ENCODE data around the gene CTIF. TPM values are rescaled to one million over a fixed set of nuclear protein-coding genes. Genes with fewer than 3 reads are reported as not detected.

Gene CTIF
- total RNA-seq, 4 donors from 2014 or later: 14.1 to 78.2 (median 18.4) TPM

DNA sequence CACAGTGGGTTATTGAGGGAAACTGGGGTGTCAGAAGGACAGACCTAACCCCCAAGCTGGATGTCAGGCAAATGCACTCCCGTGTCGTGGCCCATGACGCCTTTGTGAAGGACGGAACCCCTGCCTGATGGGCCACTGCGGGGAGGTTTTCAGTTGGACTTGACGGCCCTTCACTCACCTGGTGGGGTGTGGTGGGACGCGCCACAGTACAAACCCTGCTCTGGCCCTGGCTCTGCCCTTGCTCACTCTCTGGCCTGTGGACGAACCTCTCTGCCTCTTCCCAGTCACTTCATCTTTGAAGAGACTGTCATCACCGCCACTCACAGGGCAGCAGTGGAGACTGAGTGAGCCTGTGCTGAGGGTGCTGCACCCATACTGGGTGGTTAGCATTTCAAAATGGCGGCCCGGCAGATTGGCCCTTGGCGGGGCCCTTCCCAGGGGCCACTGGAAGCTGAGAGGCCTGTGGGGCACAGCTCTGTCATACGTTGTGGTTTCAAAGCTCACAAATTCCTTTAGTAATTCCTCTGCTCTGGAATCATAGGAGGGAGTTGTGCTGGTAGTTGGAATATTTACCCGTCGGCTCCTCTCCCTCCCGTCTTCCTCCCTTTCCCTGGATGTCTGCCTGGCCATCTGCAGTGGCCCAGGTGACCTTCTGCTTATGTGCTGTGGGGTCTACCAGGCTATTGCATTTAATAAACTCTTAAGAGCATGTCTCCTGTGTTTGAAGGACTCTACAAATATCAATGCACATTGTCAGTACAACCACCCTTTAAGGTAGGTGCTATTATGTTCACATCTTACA, 200.6 kb downstream of the CTIF start:
- H3K9me3 ChIP-seq: no peaks in the 10 kb centered on the region
- WGBS, 2 donors (ENCODE audit: low coverage in 1 of 2): 81% methylated on average over 17 of the region's 17 CpGs; no CpG with 5 or more reads in 1 of the 2 donors
- in situ Hi-C loops (cut with MboI; ENCODE audit: low pct_ligation_motif_present in 1 of 4, low pct_unique_long_range_greater_than_20kb in 1 of 4, low sequenced_read_pairs in 3 of 4): no loop called here
- H3K27ac ChIP-seq: no peak overlapping the region
- H3K27me3 ChIP-seq: no peaks in the 10 kb centered on the region
- intact Hi-C loops (cut with DNase I; ENCODE audit: low total_unique reads): no loop called here
- H3K36me3 ChIP-seq: no peaks in the 10 kb centered on the region
- H3K4me1 ChIP-seq: peaks cover 0 to 7% (median 4%) of the 10 kb centered on the region in 4 donors
- H3K4me3 ChIP-seq: no peak overlapping the region
- no peak for TF ChIP-seq POLR2A (IDR thresholded peaks at IDR 0.05)
- TF ChIP-seq POLR2AphosphoS5 (IDR thresholded peaks at IDR 0.05): no peak
- no peak for TF ChIP-seq EP300 (IDR thresholded peaks at IDR 0.05; ENCODE audit: low read depth)
- TF ChIP-seq, protein P1, sequence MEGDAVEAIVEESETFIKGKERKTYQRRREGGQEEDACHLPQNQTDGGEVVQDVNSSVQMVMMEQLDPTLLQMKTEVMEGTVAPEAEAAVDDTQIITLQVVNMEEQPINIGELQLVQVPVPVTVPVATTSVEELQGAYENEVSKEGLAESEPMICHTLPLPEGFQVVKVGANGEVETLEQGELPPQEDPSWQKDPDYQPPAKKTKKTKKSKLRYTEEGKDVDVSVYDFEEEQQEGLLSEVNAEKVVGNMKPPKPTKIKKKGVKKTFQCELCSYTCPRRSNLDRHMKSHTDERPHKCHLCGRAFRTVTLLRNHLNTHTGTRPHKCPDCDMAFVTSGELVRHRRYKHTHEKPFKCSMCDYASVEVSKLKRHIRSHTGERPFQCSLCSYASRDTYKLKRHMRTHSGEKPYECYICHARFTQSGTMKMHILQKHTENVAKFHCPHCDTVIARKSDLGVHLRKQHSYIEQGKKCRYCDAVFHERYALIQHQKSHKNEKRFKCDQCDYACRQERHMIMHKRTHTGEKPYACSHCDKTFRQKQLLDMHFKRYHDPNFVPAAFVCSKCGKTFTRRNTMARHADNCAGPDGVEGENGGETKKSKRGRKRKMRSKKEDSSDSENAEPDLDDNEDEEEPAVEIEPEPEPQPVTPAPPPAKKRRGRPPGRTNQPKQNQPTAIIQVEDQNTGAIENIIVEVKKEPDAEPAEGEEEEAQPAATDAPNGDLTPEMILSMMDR (IDR thresholded peaks at IDR 0.05): no peak
- no peak for DNase-seq

DNA sequence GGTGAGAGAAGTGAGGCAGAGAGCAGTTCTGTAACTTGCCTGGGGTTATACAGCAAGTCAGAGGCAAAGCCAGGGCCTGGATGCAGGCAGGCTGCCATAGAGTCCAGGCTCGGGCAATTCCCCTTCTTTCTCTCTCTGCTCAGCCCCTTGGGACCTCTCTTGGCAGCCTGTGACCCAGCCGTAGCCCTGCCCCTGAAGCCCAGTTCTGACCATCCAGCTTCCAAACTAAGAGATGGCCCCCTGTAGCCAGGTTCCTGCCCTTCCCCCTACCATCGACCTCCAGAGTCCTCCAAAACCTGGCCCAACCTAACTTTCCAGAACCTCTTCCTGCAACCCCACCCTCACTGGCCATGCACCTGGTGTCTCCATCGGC, 201.2 kb downstream of the CTIF start:
- in situ Hi-C loops (cut with MboI; ENCODE audit: low pct_ligation_motif_present in 1 of 4, low pct_unique_long_range_greater_than_20kb in 1 of 4, low sequenced_read_pairs in 3 of 4) (no loop called here), intact Hi-C loops (cut with DNase I; ENCODE audit: low total_unique reads) (no loop called here)
- H3K27ac ChIP-seq: no peak overlapping the region
- H3K4me1 ChIP-seq: peaks cover 0 to 7% (median 4%) of the 10 kb centered on the region in 4 donors
- TF ChIP-seq POLR2AphosphoS5 (IDR thresholded peaks at IDR 0.05) (no peak), POLR2A (IDR thresholded peaks at IDR 0.05) (no peak), EP300 (IDR thresholded peaks at IDR 0.05; ENCODE audit: low read depth) (no peak)
- TF ChIP-seq, protein P1 (IDR thresholded peaks at IDR 0.05): no peak
- no peaks in the 10 kb centered on the region for H3K36me3 ChIP-seq
- no peak for DNase-seq
- WGBS, 2 donors (ENCODE audit: low coverage in 1 of 2): 73% methylated on average over 4 of the region's 4 CpGs; no CpG with 5 or more reads in 1 of the 2 donors
- H3K4me3 ChIP-seq: no peak overlapping the region
- H3K27me3 ChIP-seq: no peaks in the 10 kb centered on the region
- no peaks in the 10 kb centered on the region for H3K9me3 ChIP-seq

DNA sequence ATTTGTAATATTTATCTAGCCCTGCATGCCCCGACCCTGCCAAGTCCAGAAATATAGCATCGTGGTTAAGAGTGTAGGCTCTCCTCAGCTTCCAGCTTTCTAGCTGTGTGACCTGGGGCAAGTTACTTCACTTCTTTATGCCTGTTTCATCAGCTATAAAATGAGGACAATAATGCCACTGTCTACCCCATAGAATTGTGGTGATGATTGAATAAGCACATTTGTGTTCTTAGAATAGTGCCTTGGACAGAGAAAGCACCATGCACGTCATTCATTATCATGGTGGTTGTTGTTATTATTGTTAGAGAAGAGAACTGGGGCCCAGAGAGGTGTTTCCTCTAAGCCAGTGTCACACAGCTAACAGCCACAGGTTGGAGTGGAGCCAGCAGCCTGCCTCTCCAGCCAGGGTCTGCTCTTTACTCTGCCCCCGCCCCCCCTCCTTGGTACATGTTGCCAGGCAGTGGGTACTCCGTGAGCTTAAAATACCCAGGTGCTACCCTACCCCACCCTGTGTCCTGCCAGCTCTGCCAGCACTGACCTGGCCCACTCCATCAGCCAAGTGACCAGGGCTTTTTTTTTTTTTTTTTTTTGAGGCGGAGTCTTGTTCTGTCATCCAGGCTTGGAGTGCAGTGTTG, 202.1 kb downstream of the CTIF start:
- TF ChIP-seq EP300 (IDR thresholded peaks at IDR 0.05; ENCODE audit: low read depth) (no peak), POLR2AphosphoS5 (IDR thresholded peaks at IDR 0.05) (no peak), POLR2A (IDR thresholded peaks at IDR 0.05) (no peak)
- TF ChIP-seq, protein P1 (IDR thresholded peaks at IDR 0.05): no peak
- 91 to 93% methylated on average over 3 to 5 of the region's 6 CpGs for WGBS, 2 donors (ENCODE audit: low coverage in 1 of 2)
- H3K4me1 ChIP-seq: peaks cover 0 to 7% (median 4%) of the 10 kb centered on the region in 4 donors
- intact Hi-C loops (cut with DNase I; ENCODE audit: low total_unique reads) (no loop called here), in situ Hi-C loops (cut with MboI; ENCODE audit: low pct_ligation_motif_present in 1 of 4, low pct_unique_long_range_greater_than_20kb in 1 of 4, low sequenced_read_pairs in 3 of 4) (no loop called here)
- no peaks in the 10 kb centered on the region for H3K27me3 ChIP-seq
- no peaks in the 10 kb centered on the region for H3K9me3 ChIP-seq
- no peaks in the 10 kb centered on the region for H3K36me3 ChIP-seq
- DNase-seq: no peak
- H3K4me3 ChIP-seq: no peak overlapping the region
- H3K27ac ChIP-seq: no peak overlapping the region

DNA sequence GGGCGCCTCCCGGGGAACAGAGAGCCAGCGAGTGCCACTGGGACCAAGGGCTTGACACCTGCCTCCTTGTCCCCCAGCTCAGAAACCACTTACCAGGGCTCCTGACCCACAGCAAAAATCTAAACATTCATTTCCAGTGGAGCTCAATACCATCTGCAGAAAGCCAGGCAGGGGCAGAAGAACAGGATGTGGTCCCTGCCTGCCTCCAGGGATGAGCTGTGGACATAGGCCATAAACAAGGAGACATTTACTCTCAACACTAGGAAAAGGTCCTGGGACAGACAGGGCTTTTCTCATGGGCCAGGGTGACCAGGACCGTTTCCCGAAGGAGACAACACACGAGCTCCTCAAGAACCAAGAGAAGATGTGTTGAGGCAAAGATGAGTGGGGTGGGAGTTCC, 203.0 kb downstream of the CTIF start:
- DNase-seq: no peak
- Histone ChIP-seq H3K27ac (no peak overlapping the region), H3K4me3 (no peak overlapping the region), H3K9me3 (no peaks in the 10 kb centered on the region), H3K36me3 (no peaks in the 10 kb centered on the region), H3K4me1 (peaks cover 0 to 7% (median 4%) of the 10 kb centered on the region in 4 donors), H3K27me3 (no peaks in the 10 kb centered on the region)
- in situ Hi-C loops (cut with MboI; ENCODE audit: low pct_ligation_motif_present in 1 of 4, low pct_unique_long_range_greater_than_20kb in 1 of 4, low sequenced_read_pairs in 3 of 4) (no loop called here), intact Hi-C loops (cut with DNase I; ENCODE audit: low total_unique reads) (no loop called here)
- TF ChIP-seq EP300 (IDR thresholded peaks at IDR 0.05; ENCODE audit: low read depth) (no peak), POLR2AphosphoS5 (IDR thresholded peaks at IDR 0.05) (no peak), POLR2A (IDR thresholded peaks at IDR 0.05) (no peak)
- TF ChIP-seq, protein P1 (IDR thresholded peaks at IDR 0.05): no peak
- 87 to 95% methylated on average over 3 to 6 of the region's 6 CpGs for WGBS, 2 donors (ENCODE audit: low coverage in 1 of 2)

Measured in transverse colon (tissue), 4 donors.